Psoas muscle (tissue), 8 donors: ENCODE results near the gene ANKRD17. TPM values are rescaled to one million over a fixed set of nuclear protein-coding genes. Genes with fewer than 3 reads are reported as not detected.

Experiments used
- ATAC-seq, 4 donors: fragments of 200-7000 bp; cut with Tn5 transposase; one replicate each; pipeline ENCODE4 v1.9.1; 2020; ENCODE audit warnings: moderate library complexity in 3 of 4, mild to moderate bottlenecking in 2 of 4
- DNase-seq, 2 donors: peaks; one replicate each; pipeline ENCODE4 v3.0.0-alpha.2; 2020
- H3K27ac ChIP-seq: fragments of 200-600 bp; one replicate; pipeline ENCODE4 v1.8.0; 2022
- H3K27me3 ChIP-seq, 3 donors: fragments of 200-600 bp in 1 of 3; one replicate each; pipeline versions ENCODE4 v1.6.1 to v1.8.0; 2013 to 2022; ENCODE audit warnings: low read length in 2 of 3, mild to moderate bottlenecking in 2 of 3, moderate library complexity in 1 of 3; ENCODE audit not compliant: insufficient read depth in 3 of 3
- H3K36me3 ChIP-seq, 2 donors: fragments of 200-600 bp in 1 of 2; one replicate each; pipeline versions ENCODE4 v1.6.1 to v1.8.0; 2013 to 2022; ENCODE audit warnings: low read depth in 1 of 2, mild to moderate bottlenecking in 1 of 2, moderate library complexity in 1 of 2; ENCODE audit not compliant: insufficient read depth in 1 of 2
- H3K4me1 ChIP-seq: fragments of 200-600 bp; one replicate; pipeline ENCODE4 v1.8.0; 2022
- H3K4me3 ChIP-seq: fragments of 200-600 bp; one replicate; pipeline ENCODE4 v1.8.0; 2022; ENCODE audit warnings: mild to moderate bottlenecking
- H3K9me3 ChIP-seq: fragments of 200-600 bp; one replicate; pipeline ENCODE4 v1.8.0; 2022
- CTCF ChIP-seq: fragments of 200-600 bp; IDR thresholded peaks from one replicate; pipeline ENCODE4 v1.8.0; 2022; ENCODE audit warnings: antibody characterized with exemption
- WGBS, 3 donors: extraction: QIAGEN DNeasy Blood & Tissue Kit; methylation state at CpG; one replicate each; pipeline versions ENCODE4 v1.1.6 to v1.1.7; 2013; 5-methylcytosine and 5-hydroxymethylcytosine counted together
- intact Hi-C, 2 donors: fragments of 100-400 bp; cut with DNase I; formaldehyde crosslinking; loops; one replicate each; pipeline versions ENCODE4 v1.11.0 to v1.14.2; 2022
- polyA plus RNA-seq, 3 donors: library from polyadenylated mRNA; stranded (reverse); fragments of 200-250 nt; gene quantifications; one replicate each; pipeline ENCODE4 v1.2.3, GENCODE V29; 2013
- total RNA-seq, 4 donors: library from RNA; stranded (reverse); fragmentation: NEBNext Ultra II Directional in 2 of 4; extraction: Animal tissue kit (Norgen Biotek cat#: 25700) in 2 of 4; gene quantifications; one replicate each; pipeline versions ENCODE4 v1.2.1 to v1.2.4, GENCODE V29; 2021 to 2023
- donor health status: healthy with polysubstance abuse.
- donor health status: DM: no; HTN: no; CAD: no; lungs with moderate emphysema.
- donor health status: Bipolar disorder and iron deficiency.
- donor health status: healthy.
- donor health status: DM: yes; HTN: yes; CAD: no.
- donor health status: DM: no; HTN: no; CAD: no.
- donor health status: DM: no; HTN: no; CAD: no.
- donor health status: DM: yes; HTN: yes; CAD: no.

ANKRD17 gene
- total and polyA plus RNA-seq, 7 donors = 8.0 to 66.2 (median 46.6) TPM

- H3K27ac ChIP-seq = no peak overlapping the region
- peaks cover 3% of the 10 kb centered on the region for H3K4me1 ChIP-seq
- no peaks in the 10 kb centered on the region for H3K36me3 ChIP-seq
- H3K27me3 ChIP-seq = no peaks in the 10 kb centered on the region
- TF ChIP-seq CTCF = no peak
- intact Hi-C loops = loop anchor here in 1 of 2 donors (10.0 kb wide), 1 partner anchor 52 kb away; no protein-coding TSS in a partner anchor
- 84 to 97% (median 92%) methylated on average over 2 of the region's 2 CpGs for WGBS, 3 donors
- DNase-seq (no peak), ATAC-seq (no peak)
- no peak overlapping the region for H3K4me3 ChIP-seq
- no peaks in the 10 kb centered on the region for H3K9me3 ChIP-seq
Measured at GRCh38 chr4:73193155-73193554, 65.4 kb downstream of the ANKRD17 start.

GRCh38 chr4:73189274-73189810 lies 69.3 kb downstream of the ANKRD17 start:
- Histone ChIP-seq H3K4me3 (no peak overlapping the region), H3K27me3 (no peaks in the 10 kb centered on the region), H3K4me1 (peaks cover 15% of the 10 kb centered on the region), H3K36me3 (peaks cover 0 to 3% of the 10 kb centered on the region in 2 donors), H3K27ac (no peak overlapping the region), H3K9me3 (no peaks in the 10 kb centered on the region)
- no peak for TF ChIP-seq CTCF
- intact Hi-C loops = no loop called here
- WGBS, 3 donors = 96 to 97% (median 97%) methylated on average over 9 of the region's 9 CpGs
- DNase-seq (no peak), ATAC-seq (peak in 3 of 4 donors; percentile 37 to 49 (median 44))

- TF ChIP-seq CTCF = no peak
- ATAC-seq (peak in 2 of 4 donors; percentile 18 to 23), DNase-seq (no peak)
- Histone ChIP-seq H3K4me1 (peaks cover 15% of the 10 kb centered on the region), H3K27ac (peak overlapping the region; percentile 33), H3K4me3 (no peak overlapping the region), H3K9me3 (no peaks in the 10 kb centered on the region), H3K27me3 (no peaks in the 10 kb centered on the region), H3K36me3 (peaks cover 0 to 3% of the 10 kb centered on the region in 2 donors)
- 77 to 85% (median 82%) methylated on average over 4 of the region's 4 CpGs for WGBS, 3 donors
- intact Hi-C loops = no loop called here
Measured at GRCh38 chr4:73187325-73187724, 71.3 kb downstream of the ANKRD17 start.

GRCh38 chr4:73185903-73186302 lies 72.7 kb downstream of the ANKRD17 start:
- Histone ChIP-seq H3K4me3 (no peak overlapping the region), H3K27me3 (no peaks in the 10 kb centered on the region), H3K36me3 (peaks cover 0 to 3% of the 10 kb centered on the region in 2 donors), H3K27ac (no peak overlapping the region), H3K4me1 (peaks cover 20% of the 10 kb centered on the region), H3K9me3 (no peaks in the 10 kb centered on the region)
- ATAC-seq (no peak), DNase-seq (no peak)
- TF ChIP-seq CTCF = no peak
- intact Hi-C loops = no loop called here

- DNase-seq (no peak), ATAC-seq (no peak)
- H3K4me3 ChIP-seq = no peak overlapping the region
- no peak for TF ChIP-seq CTCF
- H3K9me3 ChIP-seq = no peaks in the 10 kb centered on the region
- no peaks in the 10 kb centered on the region for H3K27me3 ChIP-seq
- intact Hi-C loops = loop anchor here in 1 of 2 donors (5.0 kb wide), 1 partner anchor 36 kb away; no protein-coding TSS in a partner anchor
- no peak overlapping the region for H3K27ac ChIP-seq
- WGBS, 3 donors = 88 to 91% (median 88%) methylated on average over 3 of the region's 3 CpGs
- peaks cover 1 to 13% of the 10 kb centered on the region in 2 donors for H3K36me3 ChIP-seq
- peaks cover 42% of the 10 kb centered on the region for H3K4me1 ChIP-seq
Measured at GRCh38 chr4:73181231-73181630, 77.4 kb downstream of the ANKRD17 start.
